CD8-positive, alpha-beta memory T cell (primary cell): Measurements from ENCODE around the gene OR6B3. TPM values are rescaled to one million over a fixed set of nuclear protein-coding genes. Genes with fewer than 3 reads are reported as not detected.

Experiments
- CTCF ChIA-PET: fragments of 350-600 bp; sonication (Branson Sonifier 250); formaldehyde crosslinking; loops from one replicate; lab custom pipeline; 2021; ENCODE audit warnings: antibody characterized with exemption; lab: Charles Lee
- POLR2A ChIA-PET: fragments of 350-600 bp; sonication (Branson Sonifier 250); formaldehyde crosslinking; loops from one replicate; lab custom pipeline; 2021; ENCODE audit warnings: antibody characterized with exemption; lab: Charles Lee
- DNase-seq, 5 donors: peaks; one replicate each; pipeline versions ENCODE4 v3.0.0 to v3.0.0-alpha.2; 2020 to 2022; ENCODE audit warnings: mixed read lengths in 1 of 5
- H3K27ac ChIP-seq: one replicate; pipeline ENCODE4 v1.7.0; 2013; ENCODE audit warnings: low read depth, mild to moderate bottlenecking, low read length, moderate library complexity
- H3K27me3 ChIP-seq: 2 replicates; pipeline ENCODE4 v1.7.0; 2013; ENCODE audit warnings: low read length, mild to moderate bottlenecking; ENCODE audit not compliant: insufficient read depth, poor library complexity, severe bottlenecking
- H3K36me3 ChIP-seq: 2 replicates; pipeline ENCODE4 v1.7.0; 2013; ENCODE audit warnings: mild to moderate bottlenecking, low read length, moderate library complexity; ENCODE audit not compliant: insufficient read depth
- H3K4me1 ChIP-seq: 2 replicates; pipeline ENCODE4 v1.7.0; 2013; ENCODE audit warnings: mild to moderate bottlenecking, low read length, moderate library complexity; ENCODE audit not compliant: insufficient read depth
- H3K4me3 ChIP-seq: 2 replicates; pipeline ENCODE4 v1.7.0; 2013; ENCODE audit warnings: mild to moderate bottlenecking, low read length
- H3K9me3 ChIP-seq: 2 replicates; pipeline ENCODE4 v1.7.0; 2013; ENCODE audit warnings: mild to moderate bottlenecking, low read length
- H3K27ac Mint-ChIP-seq, 8 donors: one replicate each; pipeline ENCODE4 v1.8.0; 2020 to 2021; ENCODE audit warnings: mixed read lengths in 8 of 8, mild to moderate bottlenecking in 6 of 8, inconsistent platforms in 3 of 8, moderate library complexity in 3 of 8
- H3K27me3 Mint-ChIP-seq, 2 donors: one replicate each; pipeline ENCODE4 v1.8.0; 2020 to 2021; ENCODE audit warnings: mixed read lengths in 2 of 2, mild to moderate bottlenecking in 1 of 2, moderate library complexity in 1 of 2
- H3K36me3 Mint-ChIP-seq, 3 donors: one replicate each; pipeline ENCODE4 v1.8.0; 2020 to 2021; ENCODE audit warnings: mixed read lengths in 3 of 3, inconsistent platforms in 1 of 3, mild to moderate bottlenecking in 1 of 3
- H3K4me1 Mint-ChIP-seq, 3 donors: one replicate each; pipeline ENCODE4 v1.8.0; 2020 to 2021; ENCODE audit warnings: mixed read lengths in 3 of 3, inconsistent platforms in 1 of 3, mild to moderate bottlenecking in 1 of 3
- H3K4me3 Mint-ChIP-seq, 7 donors: one replicate each; pipeline ENCODE4 v1.8.0; 2020 to 2021; ENCODE audit warnings: mixed read lengths in 7 of 7, mild to moderate bottlenecking in 6 of 7, moderate library complexity in 4 of 7, inconsistent platforms in 2 of 7
- H3K9me3 Mint-ChIP-seq, 5 donors: one replicate each; pipeline ENCODE4 v1.8.0; 2020 to 2022; ENCODE audit warnings: mixed read lengths in 5 of 5, mild to moderate bottlenecking in 3 of 5, moderate library complexity in 2 of 5, inconsistent platforms in 1 of 5
- polyA plus RNA-seq: library from polyadenylated mRNA; unstranded; fragments of 300-500 nt; fragmentation: Illumina TruSeq; gene quantifications from one replicate; pipeline ENCODE4 v1.2.3, GENCODE V29; 2021
- total RNA-seq, 2 experiments: library from RNA; stranded (reverse); gene quantifications; one replicate each; pipeline ENCODE4 v1.2.3, GENCODE V29; 2021

Gene OR6B3
- total and polyA plus RNA-seq, 3 experiments from 2014 or later = not detected

GRCh38 chr2:240042740-240043139, 10.6 kb downstream of the OR6B3 start:
- no peaks in the 10 kb centered on the region for H3K4me1 Mint-ChIP-seq
- CTCF ChIA-PET = no interaction called here
- no peak overlapping the region for H3K27ac Mint-ChIP-seq
- no peaks in the 10 kb centered on the region for H3K4me1 ChIP-seq
- H3K27ac ChIP-seq = no peak overlapping the region
- no peaks in the 10 kb centered on the region for H3K9me3 ChIP-seq
- H3K9me3 Mint-ChIP-seq = peaks cover 0 to 1% (median 0%) of the 10 kb centered on the region in 5 donors
- POLR2A ChIA-PET = no interaction called here
- no peak for DNase-seq
- peaks cover 11% of the 10 kb centered on the region for H3K27me3 ChIP-seq
- H3K4me3 Mint-ChIP-seq = no peak overlapping the region
- peaks cover 11 to 37% of the 10 kb centered on the region in 2 donors for H3K27me3 Mint-ChIP-seq
- H3K4me3 ChIP-seq = no peak overlapping the region
- H3K36me3 ChIP-seq = no peaks in the 10 kb centered on the region
- no peaks in the 10 kb centered on the region for H3K36me3 Mint-ChIP-seq

GRCh38 chr2:240041363-240041762, 12.0 kb downstream of the OR6B3 start:
- ChIA-PET CTCF (no interaction called here), POLR2A (no interaction called here)
- no peak for DNase-seq
- H3K36me3 ChIP-seq = no peaks in the 10 kb centered on the region
- Mint-ChIP-seq H3K9me3 (peaks cover 0 to 1% (median 0%) of the 10 kb centered on the region in 5 donors), H3K27ac (no peak overlapping the region), H3K36me3 (no peaks in the 10 kb centered on the region), H3K4me3 (no peak overlapping the region), H3K27me3 (peaks cover 7 to 36% of the 10 kb centered on the region in 2 donors), H3K4me1 (no peaks in the 10 kb centered on the region)
- no peaks in the 10 kb centered on the region for H3K4me1 ChIP-seq
- H3K27me3 ChIP-seq = peaks cover 11% of the 10 kb centered on the region
- H3K4me3 ChIP-seq = no peak overlapping the region
- H3K9me3 ChIP-seq = no peaks in the 10 kb centered on the region
- H3K27ac ChIP-seq = no peak overlapping the region

GRCh38 chr2:240037358-240037757, 16.0 kb downstream of the OR6B3 start:
- Histone ChIP-seq H3K4me1 (no peaks in the 10 kb centered on the region), H3K27me3 (peaks cover 11% of the 10 kb centered on the region), H3K4me3 (no peak overlapping the region), H3K36me3 (no peaks in the 10 kb centered on the region), H3K9me3 (no peaks in the 10 kb centered on the region), H3K27ac (no peak overlapping the region)
- peaks cover 12 to 25% of the 10 kb centered on the region in 2 donors for H3K27me3 Mint-ChIP-seq
- DNase-seq = no peak
- no peaks in the 10 kb centered on the region for H3K4me1 Mint-ChIP-seq
- POLR2A ChIA-PET = no interaction called here
- no peak overlapping the region for H3K27ac Mint-ChIP-seq
- H3K9me3 Mint-ChIP-seq = no peaks in the 10 kb centered on the region
- CTCF ChIA-PET = no interaction called here
- no peak overlapping the region for H3K4me3 Mint-ChIP-seq
- H3K36me3 Mint-ChIP-seq = no peaks in the 10 kb centered on the region

GRCh38 chr2:240033330-240033678, 20.0 kb downstream of the OR6B3 start:
- no peaks in the 10 kb centered on the region for H3K4me1 ChIP-seq
- Mint-ChIP-seq H3K27me3 (peaks cover 13 to 39% of the 10 kb centered on the region in 2 donors), H3K4me3 (no peak overlapping the region), H3K4me1 (no peaks in the 10 kb centered on the region), H3K27ac (peak overlapping the region in 1 of 8 donors; percentile 89), H3K9me3 (no peaks in the 10 kb centered on the region), H3K36me3 (no peaks in the 10 kb centered on the region)
- H3K9me3 ChIP-seq = no peaks in the 10 kb centered on the region
- H3K27ac ChIP-seq = no peak overlapping the region
- POLR2A ChIA-PET = no interaction called here
- CTCF ChIA-PET = no interaction called here
- DNase-seq = no peak
- no peak overlapping the region for H3K4me3 ChIP-seq
- no peaks in the 10 kb centered on the region for H3K36me3 ChIP-seq
- H3K27me3 ChIP-seq = peaks cover 2% of the 10 kb centered on the region

GRCh38 chr2:240032406-240033329, 20.7 kb downstream of the OR6B3 start:
- no peaks in the 10 kb centered on the region for H3K27me3 ChIP-seq
- Mint-ChIP-seq H3K27ac (peak overlapping the region in 1 of 8 donors; percentile 89), H3K36me3 (no peaks in the 10 kb centered on the region), H3K27me3 (peaks cover 13 to 37% of the 10 kb centered on the region in 2 donors), H3K4me3 (no peak overlapping the region), H3K9me3 (no peaks in the 10 kb centered on the region), H3K4me1 (no peaks in the 10 kb centered on the region)
- no peaks in the 10 kb centered on the region for H3K4me1 ChIP-seq
- ChIA-PET POLR2A (no interaction called here), CTCF (no interaction called here)
- H3K36me3 ChIP-seq = no peaks in the 10 kb centered on the region
- no peak for DNase-seq
- no peaks in the 10 kb centered on the region for H3K9me3 ChIP-seq
- H3K4me3 ChIP-seq = no peak overlapping the region
- no peak overlapping the region for H3K27ac ChIP-seq

GRCh38 chr2:240030379-240031094, 22.8 kb downstream of the OR6B3 start, which contains the start of gene OR6B2:
TSS of gene OR6B2 (minus strand) at chr2:240030429. CDS start at chr2:240030429, 0 bp downstream.
- no peak within 1 kb of the TSS for H3K4me3 ChIP-seq
- ChIA-PET POLR2A (no interaction called here), CTCF (no interaction called here)
- Mint-ChIP-seq H3K4me3 (no peak within 1 kb of the TSS), H3K9me3 (no peaks in the 10 kb centered on the region), H3K27ac (no peak within 1 kb of the TSS), H3K27me3 (peaks cover 16 to 25% of the 10 kb centered on the region in 2 donors), H3K36me3 (no peaks in the 10 kb centered on the region), H3K4me1 (no peaks in the 10 kb centered on the region)
- H3K9me3 ChIP-seq = no peaks in the 10 kb centered on the region
- H3K4me1 ChIP-seq = no peaks in the 10 kb centered on the region
- no peak for DNase-seq
- no peaks in the 10 kb centered on the region for H3K36me3 ChIP-seq
- no peaks in the 10 kb centered on the region for H3K27me3 ChIP-seq
- H3K27ac ChIP-seq = no peak within 1 kb of the TSS

- Mint-ChIP-seq H3K27ac (peak overlapping the region; percentile 94 to 97 (median 96)), H3K4me3 (peak overlapping the region; percentile 91 to 98 (median 94)), H3K36me3 (peaks cover 0 to 26% (median 7%) of the 10 kb centered on the region in 3 donors), H3K9me3 (no peaks in the 10 kb centered on the region), H3K27me3 (peaks cover 4 to 7% of the 10 kb centered on the region in 2 donors), H3K4me1 (peaks cover 17 to 37% (median 35%) of the 10 kb centered on the region in 3 donors)
- peak in 1 of 5 donors; percentile 10 for DNase-seq
- H3K4me1 ChIP-seq = peaks cover 15% of the 10 kb centered on the region
- H3K9me3 ChIP-seq = no peaks in the 10 kb centered on the region
- CTCF ChIA-PET = interaction anchor here (1.1 kb wide), 1 partner anchor 119 kb away, joined by 3 read pairs; no protein-coding TSS in a partner anchor
- peak overlapping the region; percentile 99 for H3K4me3 ChIP-seq
- H3K36me3 ChIP-seq = peaks cover 15% of the 10 kb centered on the region
- POLR2A ChIA-PET = interaction anchor here (0.7 to 1.0 kb wide), 2 partner anchors 97 to 757 kb away, joined by 3 read pairs; no protein-coding TSS in a partner anchor
- peak overlapping the region; percentile 93 for H3K27ac ChIP-seq
- no peaks in the 10 kb centered on the region for H3K27me3 ChIP-seq
Observed at GRCh38 chr2:240024766-240025165, 28.6 kb downstream of the OR6B3 start.

- DNase-seq = no peak
- no peaks in the 10 kb centered on the region for H3K9me3 Mint-ChIP-seq
- H3K4me1 ChIP-seq = peaks cover 15% of the 10 kb centered on the region
- H3K36me3 ChIP-seq = peaks cover 19% of the 10 kb centered on the region
- ChIA-PET CTCF (no interaction called here), POLR2A (no interaction called here)
- no peaks in the 10 kb centered on the region for H3K27me3 ChIP-seq
- peak overlapping the region; percentile 91 to 98 (median 94) for H3K4me3 Mint-ChIP-seq
- peaks cover 17 to 37% (median 35%) of the 10 kb centered on the region in 3 donors for H3K4me1 Mint-ChIP-seq
- H3K27ac ChIP-seq = no peak overlapping the region
- peak overlapping the region in 6 of 8 donors; percentile 68 to 97 (median 94) for H3K27ac Mint-ChIP-seq
- no peaks in the 10 kb centered on the region for H3K9me3 ChIP-seq
- peaks cover 0 to 7% of the 10 kb centered on the region in 2 donors for H3K27me3 Mint-ChIP-seq
- peak overlapping the region; percentile 99 for H3K4me3 ChIP-seq
- peaks cover 0 to 32% (median 11%) of the 10 kb centered on the region in 3 donors for H3K36me3 Mint-ChIP-seq
Observed at GRCh38 chr2:240023792-240024191, 29.5 kb downstream of the OR6B3 start.
